ENCODE results near the gene ZNF184.

DNA sequence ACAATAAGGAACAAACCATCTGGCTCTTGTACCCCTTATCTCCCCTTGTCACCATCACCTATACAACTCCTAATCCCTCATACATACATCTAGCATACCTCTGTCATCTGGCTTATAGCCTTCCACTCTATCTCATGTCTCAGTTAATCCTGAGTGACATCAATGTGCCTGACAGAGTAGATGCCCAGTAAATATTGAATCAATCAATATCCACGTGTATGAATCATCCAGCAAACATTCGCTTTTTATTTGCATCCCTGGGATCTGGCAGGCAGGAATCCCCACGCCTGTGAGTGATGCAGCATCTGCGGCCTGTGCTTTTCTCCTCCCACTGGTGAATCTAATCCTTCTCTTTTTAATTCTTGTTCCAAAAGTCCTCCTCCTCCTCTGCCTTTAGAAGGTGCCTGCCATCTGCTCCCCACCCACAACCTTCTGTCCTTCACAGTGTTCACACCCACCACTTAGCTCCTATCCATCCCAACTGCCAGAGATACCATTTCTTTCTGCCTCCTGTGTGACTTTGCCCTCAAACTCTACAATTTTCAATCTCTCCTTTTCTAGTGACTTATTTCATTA is 46.8 kb downstream of the ZNF184 start:
- TF ChIP-seq, protein P1, sequence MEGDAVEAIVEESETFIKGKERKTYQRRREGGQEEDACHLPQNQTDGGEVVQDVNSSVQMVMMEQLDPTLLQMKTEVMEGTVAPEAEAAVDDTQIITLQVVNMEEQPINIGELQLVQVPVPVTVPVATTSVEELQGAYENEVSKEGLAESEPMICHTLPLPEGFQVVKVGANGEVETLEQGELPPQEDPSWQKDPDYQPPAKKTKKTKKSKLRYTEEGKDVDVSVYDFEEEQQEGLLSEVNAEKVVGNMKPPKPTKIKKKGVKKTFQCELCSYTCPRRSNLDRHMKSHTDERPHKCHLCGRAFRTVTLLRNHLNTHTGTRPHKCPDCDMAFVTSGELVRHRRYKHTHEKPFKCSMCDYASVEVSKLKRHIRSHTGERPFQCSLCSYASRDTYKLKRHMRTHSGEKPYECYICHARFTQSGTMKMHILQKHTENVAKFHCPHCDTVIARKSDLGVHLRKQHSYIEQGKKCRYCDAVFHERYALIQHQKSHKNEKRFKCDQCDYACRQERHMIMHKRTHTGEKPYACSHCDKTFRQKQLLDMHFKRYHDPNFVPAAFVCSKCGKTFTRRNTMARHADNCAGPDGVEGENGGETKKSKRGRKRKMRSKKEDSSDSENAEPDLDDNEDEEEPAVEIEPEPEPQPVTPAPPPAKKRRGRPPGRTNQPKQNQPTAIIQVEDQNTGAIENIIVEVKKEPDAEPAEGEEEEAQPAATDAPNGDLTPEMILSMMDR (IDR thresholded peaks at IDR 0.05; ENCODE audit: low read length): no peak
- no peak for TF ChIP-seq EZH2 (IDR thresholded peaks at IDR 0.05; ENCODE audit: borderline replicate concordance, low read length)

All from OCI-LY1 (cell line).